T-helper 17 cell (primary cell): ENCODE measurements around the gene NGFR. TPM values are rescaled to one million over a fixed set of nuclear protein-coding genes. Genes with fewer than 3 reads are reported as not detected.

Experiments
- ATAC-seq: fragments of 150-1000 bp; cut with Tn5 transposase; 2 replicates; pipeline ENCODE4 v1.10.0; 2021; ENCODE audit warnings: mild to moderate bottlenecking, moderate library complexity
- DNase-seq, 3 donors: peaks; one replicate each; pipeline versions ENCODE4 v3.0.0 to v3.0.0-alpha.2; 2020 to 2021
- H3K9me3 ChIP-seq: one replicate; pipeline ENCODE4 v1.7.0; 2013; ENCODE audit warnings: low read length, mild to moderate bottlenecking; ENCODE audit not compliant: control insufficient read depth, poor library complexity, severe bottlenecking
- H3K27ac Mint-ChIP-seq: one replicate; pipeline ENCODE4 v1.8.0; 2022; ENCODE audit warnings: mild to moderate bottlenecking, moderate library complexity, mixed read lengths
- H3K27me3 Mint-ChIP-seq: one replicate; pipeline ENCODE4 v1.8.0; 2022; ENCODE audit warnings: mixed read lengths
- H3K36me3 Mint-ChIP-seq: one replicate; pipeline ENCODE4 v1.8.0; 2022; ENCODE audit warnings: low read depth, mixed read lengths
- H3K4me1 Mint-ChIP-seq: one replicate; pipeline ENCODE4 v1.8.0; 2022; ENCODE audit warnings: mild to moderate bottlenecking, mixed read lengths
- H3K4me3 Mint-ChIP-seq: one replicate; pipeline ENCODE4 v1.8.0; 2022; ENCODE audit warnings: mild to moderate bottlenecking, moderate library complexity, mixed read lengths
- total RNA-seq, 4 donors: library from RNA in 2 of 4; stranded (reverse) in 2 of 4; gene quantifications; one replicate each; pipeline ENCODE4 v1.2.3 and lab custom pipeline; 2022 to 2026

NGFR gene
- total RNA-seq, 2 donors from 2014 or later: 0.25 to 0.52 TPM

DNA sequence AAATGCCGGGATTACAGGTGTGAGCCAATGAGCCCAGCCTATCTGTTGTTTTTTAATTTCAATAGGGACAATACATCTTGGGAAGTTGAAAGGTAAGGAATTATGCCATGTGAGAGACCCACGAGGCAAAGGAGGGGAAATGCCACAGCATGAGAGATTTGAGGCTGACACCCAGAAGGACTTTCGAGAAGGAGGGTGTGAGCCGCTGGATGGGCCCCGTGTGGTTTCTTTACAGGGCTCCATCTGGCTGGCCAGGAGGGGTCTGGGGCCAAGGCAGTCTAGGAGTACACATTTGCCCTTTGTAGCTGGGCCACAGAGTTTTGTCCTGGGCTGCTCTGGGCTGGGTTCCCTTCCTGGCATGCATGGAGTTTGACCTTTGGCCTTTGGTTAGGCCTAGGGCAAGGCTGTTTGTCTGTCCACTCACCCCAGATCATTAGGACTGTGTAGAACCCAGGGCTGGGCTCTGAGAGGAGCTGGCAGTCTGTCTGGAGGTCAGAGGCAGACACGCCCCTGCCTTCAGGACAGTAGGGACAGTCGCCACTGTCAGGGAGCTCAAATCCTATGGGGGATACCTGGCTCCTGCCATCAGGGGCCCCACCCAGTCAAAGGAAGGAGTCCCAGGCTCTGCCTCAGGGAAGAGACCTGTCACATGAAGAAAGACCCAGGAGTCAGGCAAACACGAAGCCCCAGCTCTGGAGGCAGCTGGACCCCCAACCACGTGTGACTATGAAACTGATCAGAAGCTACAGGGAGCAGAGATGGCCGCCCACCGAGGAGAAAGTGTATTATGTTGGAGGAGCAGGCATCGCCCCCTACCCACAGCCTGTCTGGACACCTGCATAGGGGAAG is 56.4 kb downstream of the NGFR start:
- Mint-ChIP-seq H3K36me3 (no peaks in the 10 kb centered on the region), H3K4me1 (peaks cover 2% of the 10 kb centered on the region), H3K27me3 (peaks cover 17% of the 10 kb centered on the region), H3K4me3 (no peak overlapping the region), H3K27ac (no peak overlapping the region)
- DNase-seq (no peak), ATAC-seq (no peak)
- no peaks in the 10 kb centered on the region for H3K9me3 ChIP-seq

DNA sequence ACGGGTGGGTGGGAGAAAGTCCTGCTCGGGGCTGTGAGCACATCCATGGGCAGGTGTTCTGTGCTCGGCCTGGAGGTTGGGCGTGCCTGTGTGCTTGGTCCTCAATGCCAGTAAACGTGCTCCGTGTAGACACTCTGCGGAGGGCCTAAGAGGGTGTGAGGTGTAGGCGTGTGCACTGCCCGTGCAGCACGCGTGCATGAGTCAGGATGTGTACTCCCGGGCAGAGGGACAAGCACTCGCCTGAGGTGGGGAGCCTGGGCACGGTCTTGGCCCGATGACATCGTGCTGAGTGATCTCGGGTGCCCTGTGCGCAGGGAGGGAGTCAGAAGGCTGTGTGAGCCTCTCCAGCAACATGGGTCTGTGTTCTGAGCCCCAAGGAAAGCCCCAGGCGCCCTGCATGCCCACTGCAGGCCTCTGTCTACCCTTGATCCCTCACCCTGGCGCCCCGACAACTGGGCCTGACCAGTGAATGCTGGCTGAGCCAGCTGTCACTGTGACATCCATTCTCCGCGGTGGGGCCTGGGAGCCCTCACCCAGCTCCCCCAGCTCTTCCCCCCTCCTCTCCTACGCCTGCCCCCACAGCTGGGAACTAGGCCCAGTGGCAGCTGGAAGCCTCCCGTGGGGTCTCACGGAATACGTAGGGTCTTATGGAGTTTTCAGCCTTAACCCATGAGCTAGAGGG is 57.1 kb downstream of the NGFR start:
- no peaks in the 10 kb centered on the region for H3K36me3 Mint-ChIP-seq
- H3K27me3 Mint-ChIP-seq: peaks cover 13% of the 10 kb centered on the region
- no peak for ATAC-seq
- peaks cover 3% of the 10 kb centered on the region for H3K4me1 Mint-ChIP-seq
- DNase-seq: no peak
- H3K27ac Mint-ChIP-seq: no peak overlapping the region
- no peak overlapping the region for H3K4me3 Mint-ChIP-seq
- no peaks in the 10 kb centered on the region for H3K9me3 ChIP-seq

- Mint-ChIP-seq H3K4me3 (no peak overlapping the region), H3K4me1 (peaks cover 8% of the 10 kb centered on the region), H3K27me3 (peaks cover 7% of the 10 kb centered on the region), H3K27ac (peak overlapping the region; percentile 47), H3K36me3 (peaks cover 3% of the 10 kb centered on the region)
- ATAC-seq (no peak), DNase-seq (no peak)
- H3K9me3 ChIP-seq: no peaks in the 10 kb centered on the region
Measured at GRCh38 chr17:49553676-49554335, 58.7 kb downstream of the NGFR start.

GRCh38 chr17:49554694-49555494 is 59.8 kb downstream of the NGFR start:
- no peak for DNase-seq
- peak overlapping the region; percentile 54 for H3K27ac Mint-ChIP-seq

DNA sequence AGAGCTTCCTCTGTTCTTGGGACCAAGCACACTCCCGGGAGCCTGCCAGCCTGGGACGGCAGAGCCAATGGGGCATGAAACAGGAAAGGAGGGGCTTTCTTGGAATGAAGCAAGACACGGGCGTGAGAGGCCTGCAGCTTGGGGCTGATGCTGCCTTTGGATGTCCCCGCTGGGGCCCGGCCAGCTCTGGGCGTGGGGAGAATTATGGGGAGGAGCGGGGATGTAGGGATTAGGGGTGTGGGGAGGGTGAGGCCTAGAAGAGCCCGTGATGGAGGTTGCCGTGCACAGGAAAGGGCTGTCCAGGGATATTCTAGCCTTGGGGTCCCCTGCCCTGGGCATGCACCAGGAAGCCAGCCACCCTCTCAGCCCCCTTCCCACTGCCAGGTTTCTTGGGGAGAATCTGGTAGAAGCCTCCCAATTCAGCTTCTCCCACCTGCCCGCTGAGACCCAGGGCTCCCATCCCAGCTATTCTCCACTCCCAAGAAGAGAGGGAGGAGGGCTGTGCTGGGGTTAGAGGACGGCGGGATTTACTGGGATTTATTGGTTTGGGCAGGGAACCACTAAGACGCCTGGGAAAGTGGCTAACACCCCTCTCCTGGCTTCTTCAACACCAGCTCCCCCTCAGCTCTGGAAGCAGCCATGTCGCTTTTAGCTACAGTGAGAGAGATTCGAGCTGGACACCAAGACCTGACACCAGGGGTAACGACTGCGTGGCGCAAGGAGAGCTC is 60.6 kb downstream of the NGFR start:
- DNase-seq (no peak), ATAC-seq (no peak)
- H3K4me3 Mint-ChIP-seq: peak overlapping the region; percentile 41
- peaks cover 8% of the 10 kb centered on the region for H3K4me1 Mint-ChIP-seq
- peaks cover 5% of the 10 kb centered on the region for H3K27me3 Mint-ChIP-seq
- peak overlapping the region; percentile 54 for H3K27ac Mint-ChIP-seq
- no peaks in the 10 kb centered on the region for H3K9me3 ChIP-seq
- H3K36me3 Mint-ChIP-seq: peaks cover 3% of the 10 kb centered on the region

More at GRCh38 chr17:49554694-49555494, 59.8 kb downstream of the NGFR start:
- no peaks in the 10 kb centered on the region for H3K9me3 ChIP-seq
- ATAC-seq: no peak
- Mint-ChIP-seq H3K27me3 (peaks cover 5% of the 10 kb centered on the region), H3K4me1 (peaks cover 8% of the 10 kb centered on the region), H3K36me3 (peaks cover 3% of the 10 kb centered on the region), H3K4me3 (no peak overlapping the region)

- H3K9me3 ChIP-seq: no peaks in the 10 kb centered on the region
- peaks cover 8% of the 10 kb centered on the region for H3K4me1 Mint-ChIP-seq
- DNase-seq (peak; percentile 69 to 86 (median 71)), ATAC-seq (peak; percentile 94)
- no peak overlapping the region for H3K27ac Mint-ChIP-seq
- peaks cover 3% of the 10 kb centered on the region for H3K36me3 Mint-ChIP-seq
- peak overlapping the region; percentile 41 for H3K4me3 Mint-ChIP-seq
- peaks cover 5% of the 10 kb centered on the region for H3K27me3 Mint-ChIP-seq
Measured at GRCh38 chr17:49556223-49556943, 61.3 kb downstream of the NGFR start.

DNA sequence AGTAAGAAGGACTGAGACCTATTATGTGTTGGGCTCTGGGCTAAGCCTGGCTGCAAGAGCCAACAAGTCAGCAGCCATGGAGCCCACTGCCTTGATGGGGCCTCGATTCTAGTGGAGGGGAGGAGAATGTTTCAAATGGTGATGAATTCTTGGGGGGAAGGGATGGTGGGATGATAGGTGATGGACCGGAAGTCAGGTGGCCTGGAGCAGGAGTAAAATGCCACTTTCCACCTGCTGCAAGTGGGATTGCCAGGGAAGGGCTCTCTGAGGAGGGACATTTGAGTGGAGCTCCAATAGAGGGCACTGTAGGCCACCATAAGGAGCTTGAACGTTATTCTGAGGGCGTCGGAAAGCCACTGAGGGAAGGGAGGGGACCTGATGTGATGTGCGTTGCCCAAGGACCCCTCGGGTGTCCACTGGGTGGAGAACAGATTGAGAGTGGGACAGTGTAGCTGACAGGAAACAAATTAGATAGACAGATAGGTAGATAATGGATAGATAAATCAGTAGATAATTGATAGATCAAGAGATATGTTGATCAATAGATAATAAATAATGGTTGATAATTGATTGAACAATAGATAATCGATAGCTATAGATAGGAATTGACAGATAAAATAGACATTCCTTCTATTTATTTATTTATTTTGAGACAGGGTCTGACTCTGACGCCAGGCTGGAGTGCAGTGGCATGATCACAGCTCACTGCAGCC is 62.4 kb downstream of the NGFR start:
- Mint-ChIP-seq H3K4me3 (no peak overlapping the region), H3K36me3 (peaks cover 3% of the 10 kb centered on the region), H3K27me3 (peaks cover 5% of the 10 kb centered on the region), H3K27ac (no peak overlapping the region), H3K4me1 (peaks cover 6% of the 10 kb centered on the region)
- peak; percentile 53 for ATAC-seq
- DNase-seq: no peak
- H3K9me3 ChIP-seq: no peaks in the 10 kb centered on the region

Other genes with a start within 250 kb of the NGFR start
- gene ZNF652, start 133.0 kb upstream of the NGFR start, total RNA-seq: 10 to 100 TPM; 53.5 to 56.9 TPM
- gene PHB1, start 80.4 kb upstream of the NGFR start, total RNA-seq: 10 to 100 TPM; 45.8 to 49.9 TPM
- gene NXPH3, start 80.6 kb downstream of the NGFR start, total RNA-seq: not detected
- 10 to 100 TPM; 46.8 to 52.7 TPM for gene SPOP, start 182.8 kb downstream of the NGFR start, total RNA-seq
- gene SLC35B1, start 212.7 kb downstream of the NGFR start, total RNA-seq: 10 to 100 TPM; 63.8 to 66.8 TPM